Vagina (tissue), 2 donors: Measurements from ENCODE around the gene SLC2A1. TPM values are rescaled to one million over a fixed set of nuclear protein-coding genes. Genes with fewer than 3 reads are reported as not detected.

Experiments used
- DNase-seq, 2 donors: peaks; one replicate each; pipeline ENCODE4 v3.0.0-alpha.2; 2017; ENCODE audit errors: extremely low spot score in 2 of 2
- H3K27ac ChIP-seq: fragments of 200-600 bp; sonication (generic); one replicate; pipeline ENCODE4 v1.5.1; 2019
- H3K27me3 ChIP-seq: fragments of 200-600 bp; sonication (generic); one replicate; pipeline ENCODE4 v1.5.1; 2019
- H3K36me3 ChIP-seq, 2 donors: fragments of 200-600 bp; sonication (generic); one replicate each; pipeline ENCODE4 v1.5.1; 2017 to 2019
- H3K4me1 ChIP-seq: fragments of 200-600 bp; sonication (generic); one replicate; pipeline ENCODE4 v1.5.1; 2019
- H3K4me3 ChIP-seq, 2 donors: fragments of 200-600 bp; sonication (generic); 1 replicate in 1 of 2; 2 replicates in 1 of 2; pipeline ENCODE4 v1.5.1; 2016 to 2019
- H3K9me3 ChIP-seq: fragments of 200-600 bp; sonication (generic); one replicate; pipeline ENCODE4 v1.5.1; 2019
- CTCF ChIP-seq, 3 experiments: fragments of 450-650 bp in 2 of 3; fragments of 200-600 bp in 1 of 3; sonication (generic) in 1 of 3; IDR thresholded peaks; one replicate each; pipeline ENCODE4 v1.5.1; 2017 to 2019; ENCODE audit warnings: antibody characterized with exemption in 3 of 3, mild to moderate bottlenecking in 2 of 3, moderate library complexity in 2 of 3
- POLR2A ChIP-seq, 2 donors: fragments of 450-650 bp; IDR thresholded peaks; one replicate each; pipeline ENCODE4 v1.6.1; 2017; ENCODE audit warnings: antibody characterized with exemption in 2 of 2, mild to moderate bottlenecking in 2 of 2, moderate library complexity in 2 of 2
- POLR2AphosphoS5 ChIP-seq, 2 donors: sonication (generic); formaldehyde crosslinking; IDR thresholded peaks; one replicate each; pipeline ENCODE4 v1.9.0; 2017; ENCODE audit warnings: antibody characterized with exemption in 2 of 2, mild to moderate bottlenecking in 2 of 2, low read depth in 1 of 2; ENCODE audit not compliant: insufficient read depth in 1 of 2
- intact Hi-C: fragments of 100-400 bp; cut with DNase I; formaldehyde crosslinking; loops from one replicate; pipeline ENCODE4 v1.15.1; 2023
- total RNA-seq: library from RNA; depleted of rRNA; stranded (reverse); fragments of >200 nt; gene quantifications from one replicate; pipeline ENCODE4 v1.2.3, GENCODE V29; 2016

SLC2A1 gene
- total RNA-seq, 1 donor from 2014 or later: 286 TPM

DNA sequence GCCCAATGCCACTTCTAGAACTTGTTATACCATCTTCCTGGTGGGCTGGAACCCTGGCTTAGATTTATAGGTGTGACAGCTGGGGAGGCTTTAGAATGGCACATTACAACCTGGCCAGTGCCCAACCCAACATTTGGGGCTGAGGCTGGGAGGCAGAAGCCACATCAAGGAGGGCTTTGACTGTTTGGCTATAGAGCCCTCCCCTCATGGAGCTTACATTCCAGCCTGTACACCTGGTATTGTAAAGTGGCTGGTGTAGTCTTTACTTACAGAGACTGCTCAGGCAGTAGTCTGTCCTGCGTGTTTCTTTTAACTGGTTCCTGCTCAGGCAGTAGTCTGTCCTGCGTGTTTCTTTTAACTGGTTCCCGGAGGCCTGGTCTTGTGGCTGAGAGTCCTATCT, 10.0 kb upstream of the SLC2A1 start:
- no peak for TF ChIP-seq POLR2A (IDR thresholded peaks at IDR 0.05)
- no peak for TF ChIP-seq POLR2AphosphoS5 (IDR thresholded peaks at IDR 0.05; ENCODE audit: insufficient read depth in 1 of 2, low read depth in 1 of 2)
- no peak for TF ChIP-seq CTCF (IDR thresholded peaks at IDR 0.05)
- Histone ChIP-seq H3K36me3 (no peaks in the 10 kb centered on the region), H3K9me3 (no peaks in the 10 kb centered on the region), H3K4me1 (peaks cover 26% of the 10 kb centered on the region), H3K4me3 (no peak overlapping the region), H3K27ac (no peak overlapping the region), H3K27me3 (no peaks in the 10 kb centered on the region)
- intact Hi-C loops: no loop called here
- DNase-seq: no peak

GRCh38 chr1:42966688-42967612, 8.3 kb upstream of the SLC2A1 start:
- H3K4me3 ChIP-seq: no peak overlapping the region
- intact Hi-C loops: no loop called here
- no peaks in the 10 kb centered on the region for H3K9me3 ChIP-seq
- H3K4me1 ChIP-seq: peaks cover 32% of the 10 kb centered on the region
- no peaks in the 10 kb centered on the region for H3K27me3 ChIP-seq
- H3K27ac ChIP-seq: peak overlapping the region; percentile 70
- no peaks in the 10 kb centered on the region for H3K36me3 ChIP-seq
- DNase-seq: no peak
- TF ChIP-seq POLR2AphosphoS5 (IDR thresholded peaks at IDR 0.05; ENCODE audit: insufficient read depth in 1 of 2, low read depth in 1 of 2) (peak; percentile 63 to 79), POLR2A (IDR thresholded peaks at IDR 0.05) (no peak)

DNA sequence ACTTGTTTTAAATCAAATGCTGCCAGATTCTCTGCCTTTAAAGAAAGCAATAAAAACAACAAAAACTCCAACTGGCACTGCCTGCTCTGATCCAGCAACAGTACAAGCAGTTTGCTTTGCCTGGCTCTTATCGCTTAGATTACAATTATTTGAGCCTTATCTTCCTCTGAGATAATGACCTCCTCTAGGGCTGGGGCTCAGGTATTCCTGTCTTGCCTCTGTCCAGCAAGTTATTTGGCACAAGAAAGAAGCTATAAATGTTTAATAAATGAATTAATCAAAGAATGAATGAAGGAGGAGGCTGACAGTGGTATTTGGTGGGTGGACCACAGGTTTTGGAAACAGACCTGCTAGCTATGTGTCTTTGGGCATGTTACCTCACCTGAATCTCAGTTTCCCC, 6.7 kb upstream of the SLC2A1 start:
- Histone ChIP-seq H3K4me1 (peaks cover 35% of the 10 kb centered on the region), H3K4me3 (no peak overlapping the region), H3K27ac (peak overlapping the region; percentile 70), H3K9me3 (no peaks in the 10 kb centered on the region), H3K27me3 (no peaks in the 10 kb centered on the region), H3K36me3 (no peaks in the 10 kb centered on the region)
- TF ChIP-seq POLR2A (IDR thresholded peaks at IDR 0.05) (no peak), POLR2AphosphoS5 (IDR thresholded peaks at IDR 0.05; ENCODE audit: insufficient read depth in 1 of 2, low read depth in 1 of 2) (no peak), CTCF (IDR thresholded peaks at IDR 0.05) (no peak)
- DNase-seq: no peak
- intact Hi-C loops: no loop called here

- intact Hi-C loops: no loop called here
- TF ChIP-seq CTCF (IDR thresholded peaks at IDR 0.05): no peak
- no peak for TF ChIP-seq POLR2AphosphoS5 (IDR thresholded peaks at IDR 0.05; ENCODE audit: insufficient read depth in 1 of 2, low read depth in 1 of 2)
- TF ChIP-seq POLR2A (IDR thresholded peaks at IDR 0.05): no peak
- Histone ChIP-seq H3K27me3 (no peaks in the 10 kb centered on the region), H3K27ac (peak overlapping the region; percentile 92), H3K36me3 (no peaks in the 10 kb centered on the region), H3K4me1 (peaks cover 47% of the 10 kb centered on the region), H3K9me3 (no peaks in the 10 kb centered on the region), H3K4me3 (no peak overlapping the region)
- DNase-seq: peak in 1 of 2 donors; percentile 52
Measured at GRCh38 chr1:42964044-42964812, 5.6 kb upstream of the SLC2A1 start.

- H3K4me1 ChIP-seq: peaks cover 47% of the 10 kb centered on the region
- TF ChIP-seq POLR2A (IDR thresholded peaks at IDR 0.05) (no peak), CTCF (IDR thresholded peaks at IDR 0.05) (no peak), POLR2AphosphoS5 (IDR thresholded peaks at IDR 0.05; ENCODE audit: insufficient read depth in 1 of 2, low read depth in 1 of 2) (no peak)
- H3K36me3 ChIP-seq: no peaks in the 10 kb centered on the region
- H3K27me3 ChIP-seq: no peaks in the 10 kb centered on the region
- DNase-seq: peak in 1 of 2 donors; percentile 49
- no peaks in the 10 kb centered on the region for H3K9me3 ChIP-seq
- H3K4me3 ChIP-seq: no peak overlapping the region
- H3K27ac ChIP-seq: peak overlapping the region; percentile 92
- intact Hi-C loops: no loop called here
Measured at GRCh38 chr1:42963378-42964043, 4.8 kb upstream of the SLC2A1 start.
